ENCODE results near the gene OR6K6.

DNA sequence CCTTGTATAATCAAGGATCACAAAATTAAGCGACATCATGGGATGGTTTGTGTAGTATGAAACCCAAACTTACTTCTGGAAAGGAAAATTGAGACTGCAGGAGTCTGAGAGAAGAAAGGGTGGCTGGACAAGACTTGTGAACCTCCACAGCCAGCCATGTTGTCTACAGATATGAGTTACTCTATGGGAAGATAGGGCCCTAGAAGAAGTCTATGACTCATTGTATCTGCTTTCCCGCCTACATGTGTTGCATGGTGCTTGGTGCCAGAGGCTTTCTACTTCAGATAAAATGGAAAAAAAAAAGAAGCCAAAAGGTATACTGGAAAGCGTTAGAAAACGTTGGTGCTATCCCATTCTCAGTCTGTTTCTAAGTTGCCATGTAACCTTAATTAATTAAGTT lies 45.2 kb downstream of the OR6K6 start:
- TF ChIP-seq EZH2 (IDR thresholded peaks at IDR 0.05) = no peak
- TF ChIP-seq, protein P1, sequence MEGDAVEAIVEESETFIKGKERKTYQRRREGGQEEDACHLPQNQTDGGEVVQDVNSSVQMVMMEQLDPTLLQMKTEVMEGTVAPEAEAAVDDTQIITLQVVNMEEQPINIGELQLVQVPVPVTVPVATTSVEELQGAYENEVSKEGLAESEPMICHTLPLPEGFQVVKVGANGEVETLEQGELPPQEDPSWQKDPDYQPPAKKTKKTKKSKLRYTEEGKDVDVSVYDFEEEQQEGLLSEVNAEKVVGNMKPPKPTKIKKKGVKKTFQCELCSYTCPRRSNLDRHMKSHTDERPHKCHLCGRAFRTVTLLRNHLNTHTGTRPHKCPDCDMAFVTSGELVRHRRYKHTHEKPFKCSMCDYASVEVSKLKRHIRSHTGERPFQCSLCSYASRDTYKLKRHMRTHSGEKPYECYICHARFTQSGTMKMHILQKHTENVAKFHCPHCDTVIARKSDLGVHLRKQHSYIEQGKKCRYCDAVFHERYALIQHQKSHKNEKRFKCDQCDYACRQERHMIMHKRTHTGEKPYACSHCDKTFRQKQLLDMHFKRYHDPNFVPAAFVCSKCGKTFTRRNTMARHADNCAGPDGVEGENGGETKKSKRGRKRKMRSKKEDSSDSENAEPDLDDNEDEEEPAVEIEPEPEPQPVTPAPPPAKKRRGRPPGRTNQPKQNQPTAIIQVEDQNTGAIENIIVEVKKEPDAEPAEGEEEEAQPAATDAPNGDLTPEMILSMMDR (IDR thresholded peaks at IDR 0.05) = no peak

Measured in neural progenitor cell (in vitro differentiated cells).